ENCODE data around the gene CFAP53. TPM values are rescaled to one million over a fixed set of nuclear protein-coding genes. Genes with fewer than 3 reads are reported as not detected.

CFAP53 gene
- total and polyA plus RNA-seq, 2 of the 13 experiments (the other 11 are each of a cell fraction or from before 2014, with no cell fraction given): 0.05 to 0.07 TPM

- intact Hi-C loops (cut with micrococcal nuclease; ENCODE audit: unreplicated experiment) (no loop called here), in situ Hi-C loops (cut with HindIII; ENCODE audit: extremely low pct_ligation_motif_present, low pct_unique_long_range_greater_than_20kb) (no loop called here)
- Histone ChIP-seq H3K36me3 (replicated peaks in 1 of 2; ENCODE audit: control insufficient read depth in 1 of 2, insufficient read depth in 2 of 2, low read length in 2 of 2) (no peaks in the 10 kb centered on the region), H3K4me2 (ENCODE audit: low read depth, low read length) (no peak overlapping the region), H3K9ac (ENCODE audit: insufficient read depth, low read depth, low read length) (no peak overlapping the region), H3K4me3 (replicated peaks in 1 of 3; ENCODE audit: insufficient read depth in 1 of 3, low read depth in 2 of 3, low read length in 3 of 3) (no peak overlapping the region), H3K4me1 (ENCODE audit: insufficient read depth, low read length) (no peaks in the 10 kb centered on the region), H3K27ac (ENCODE audit: extremely low read length, insufficient read depth, low read length) (no peak overlapping the region), H3K27me3 (ENCODE audit: control insufficient read depth in 1 of 2, insufficient read depth in 2 of 2, low read length in 2 of 2) (peaks cover 0 to 11% of the 10 kb centered on the region in 2 experiments; a peak in 2 of 5 replicates), H3K79me2 (ENCODE audit: insufficient read depth, low read length) (no peaks in the 10 kb centered on the region), H2AFZ (ENCODE audit: low read length) (no peak overlapping the region), H3K9me3 (ENCODE audit: low read length) (no peaks in the 10 kb centered on the region), H4K20me1 (ENCODE audit: insufficient read depth, low read length) (no peaks in the 10 kb centered on the region)
- ATAC-seq (no peak), DNase-seq (ENCODE audit: low spot score) (no peak), FAIRE-seq (no peak)
- CTCF ChIA-PET (ENCODE audit: low intra/inter-chr PET ratio, low total read pairs): no interaction called here
- BruUV-seq (replicated peaks): no TSS peak
- POLR2A ChIA-PET: no interaction called here
- WGBS (ENCODE audit: low lambda C conversion rate): 7% methylated on average over 2 of the region's 2 CpGs
- no peak for TF ChIP-seq HNRNPUL1 (IDR thresholded peaks at IDR 0.05; ENCODE audit: low read depth, low read length)
- no peak for TF ChIP-seq KDM5A (IDR thresholded peaks at IDR 0.05; ENCODE audit: borderline replicate concordance, low read length)
- no peak for TF ChIP-seq TEAD2 (CRISPR knock-in tag; IDR thresholded peaks at IDR 0.05)
- TF ChIP-seq ZNF326 (CRISPR knock-in tag; IDR thresholded peaks at IDR 0.05; ENCODE audit: borderline replicate concordance): no peak
- TF ChIP-seq KDM2A (CRISPR knock-in tag; IDR thresholded peaks at IDR 0.05; ENCODE audit: borderline replicate concordance, low read depth): no peak
- no peak for TF ChIP-seq HNRNPH1 (optimal IDR thresholded peaks at IDR 0.05; ENCODE audit: low read depth, low read length)
- TF ChIP-seq ZNF747 (CRISPR knock-in tag; IDR thresholded peaks at IDR 0.05; ENCODE audit: borderline replicate concordance): no peak
- TF ChIP-seq ZBTB40 (IDR thresholded peaks at IDR 0.05): no peak
- no peak for TF ChIP-seq ZBTB40 (CRISPR knock-in tag; IDR thresholded peaks at IDR 0.05)
- no peak for TF ChIP-seq CCAR2 (optimal IDR thresholded peaks at IDR 0.05; ENCODE audit: low read depth, low read length)
- no peak for TF ChIP-seq CEBPB (IDR thresholded peaks at IDR 0.05; ENCODE audit: borderline replicate concordance, low read depth, low read length)
- TF ChIP-seq FOXO4 (CRISPR knock-in tag; conservative IDR thresholded peaks at IDR 0.05): no peak
- no peak for TF ChIP-seq ZNF124 (CRISPR knock-in tag; IDR thresholded peaks at IDR 0.05)
- no peak for TF ChIP-seq AKAP8 (CRISPR knock-in tag; IDR thresholded peaks at IDR 0.05)
- no peak for TF ChIP-seq ZNF296 (CRISPR knock-in tag; conservative IDR thresholded peaks at IDR 0.05)
- TF ChIP-seq MTA1 (CRISPR knock-in tag; IDR thresholded peaks at IDR 0.05; ENCODE audit: borderline replicate concordance): no peak
- no peak for TF ChIP-seq GATAD1 (CRISPR knock-in tag; IDR thresholded peaks at IDR 0.05)
These were observed 33.9 kb downstream of the CFAP53 start for GRCh38 chr18:50232419-50232818.
